ENCODE results near the gene STXBP3. TPM values are rescaled to one million over a fixed set of nuclear protein-coding genes. Genes with fewer than 3 reads are reported as not detected.

Gene STXBP3
- total and polyA plus RNA-seq, 2 donors (not counting 3 experiments of a cell fraction or from before 2014, with no cell fraction given): 9.4 to 44.1 TPM

DNA sequence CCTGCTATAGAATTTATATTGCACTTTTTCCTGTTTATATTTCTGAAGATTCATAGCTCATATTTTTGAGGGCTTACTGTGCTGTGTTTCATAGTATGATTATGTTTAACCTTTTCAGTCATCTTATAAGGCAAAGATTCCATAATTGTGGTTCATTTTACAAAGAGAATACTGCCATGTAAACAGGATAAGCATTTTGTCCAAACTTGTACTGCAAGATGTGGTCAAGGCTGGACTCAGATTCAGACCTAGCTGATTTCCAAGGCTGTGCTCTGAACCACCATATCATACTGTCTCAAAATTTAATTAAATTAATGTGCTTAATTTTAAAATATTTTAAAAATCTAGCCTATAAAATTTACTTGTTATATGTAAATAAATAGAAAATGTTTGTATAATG, 31.4 kb downstream of the STXBP3 start:
- ChIA-PET POLR2A (no interaction called here), CTCF (interaction anchor here (1.8 kb wide), 1 partner anchor 120 kb away, joined by 5 read pairs; no protein-coding TSS in a partner anchor)
- DNase-seq (ENCODE audit: low read depth, low spot score): no peak
- H3K9me3 ChIP-seq (replicated peaks; ENCODE audit: control insufficient read depth, insufficient read depth, low read length): no peaks in the 10 kb centered on the region
- no peak overlapping the region for H3K9ac ChIP-seq (replicated peaks; ENCODE audit: extremely low read depth, insufficient read depth, low read length)
- H3K4me1 ChIP-seq (ENCODE audit: control insufficient read depth, extremely low read depth, insufficient read depth, low read length): peaks cover 6% of the 10 kb centered on the region
- no peak for TF ChIP-seq EZH2 (IDR thresholded peaks at IDR 0.05; ENCODE audit: borderline replicate concordance, low read depth, low read length, severe bottlenecking)
- TF ChIP-seq, protein P1, sequence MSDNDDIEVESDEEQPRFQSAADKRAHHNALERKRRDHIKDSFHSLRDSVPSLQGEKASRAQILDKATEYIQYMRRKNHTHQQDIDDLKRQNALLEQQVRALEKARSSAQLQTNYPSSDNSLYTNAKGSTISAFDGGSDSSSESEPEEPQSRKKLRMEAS (IDR thresholded peaks at IDR 0.05; ENCODE audit: insufficient read depth, insufficient read length): no peak
- TF ChIP-seq POLR2A (IDR thresholded peaks at IDR 0.05; ENCODE audit: low read depth, low read length): no peak
- no peak for TF ChIP-seq JUN (IDR thresholded peaks at IDR 0.05; ENCODE audit: borderline replicate concordance, insufficient read depth, insufficient read length, low read depth)
- no peak for TF ChIP-seq GATA2 (IDR thresholded peaks at IDR 0.05; ENCODE audit: insufficient read depth, insufficient read length, low read depth, low read length)
- TF ChIP-seq, protein P2, sequence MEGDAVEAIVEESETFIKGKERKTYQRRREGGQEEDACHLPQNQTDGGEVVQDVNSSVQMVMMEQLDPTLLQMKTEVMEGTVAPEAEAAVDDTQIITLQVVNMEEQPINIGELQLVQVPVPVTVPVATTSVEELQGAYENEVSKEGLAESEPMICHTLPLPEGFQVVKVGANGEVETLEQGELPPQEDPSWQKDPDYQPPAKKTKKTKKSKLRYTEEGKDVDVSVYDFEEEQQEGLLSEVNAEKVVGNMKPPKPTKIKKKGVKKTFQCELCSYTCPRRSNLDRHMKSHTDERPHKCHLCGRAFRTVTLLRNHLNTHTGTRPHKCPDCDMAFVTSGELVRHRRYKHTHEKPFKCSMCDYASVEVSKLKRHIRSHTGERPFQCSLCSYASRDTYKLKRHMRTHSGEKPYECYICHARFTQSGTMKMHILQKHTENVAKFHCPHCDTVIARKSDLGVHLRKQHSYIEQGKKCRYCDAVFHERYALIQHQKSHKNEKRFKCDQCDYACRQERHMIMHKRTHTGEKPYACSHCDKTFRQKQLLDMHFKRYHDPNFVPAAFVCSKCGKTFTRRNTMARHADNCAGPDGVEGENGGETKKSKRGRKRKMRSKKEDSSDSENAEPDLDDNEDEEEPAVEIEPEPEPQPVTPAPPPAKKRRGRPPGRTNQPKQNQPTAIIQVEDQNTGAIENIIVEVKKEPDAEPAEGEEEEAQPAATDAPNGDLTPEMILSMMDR (IDR thresholded peaks at IDR 0.05; ENCODE audit: extremely low read depth in 1 of 2, insufficient read depth in 1 of 2, low read depth in 1 of 2, low read length in 2 of 2): no peak
- no peak for TF ChIP-seq FOS (IDR thresholded peaks at IDR 0.05; ENCODE audit: borderline replicate concordance, insufficient read depth, low read length)
- TF ChIP-seq POLR2AphosphoS5 (IDR thresholded peaks at IDR 0.05; ENCODE audit: insufficient read depth, low read depth, low read length): no peak
- TF ChIP-seq MYC (IDR thresholded peaks at IDR 0.05; ENCODE audit: low read depth, low read length): no peak
- no peaks in the 10 kb centered on the region for H4K20me1 ChIP-seq (replicated peaks; ENCODE audit: control insufficient read depth, extremely low read depth, insufficient read depth, low read length)
- H3K36me3 ChIP-seq (ENCODE audit: control insufficient read depth in 2 of 2, extremely low read depth in 1 of 2, insufficient read depth in 2 of 2, low read length in 2 of 2): peaks cover 0 to 7% of the 10 kb centered on the region in 2 experiments
- H3K9me1 ChIP-seq (replicated peaks; ENCODE audit: control insufficient read depth, extremely low read depth, insufficient read depth, low read length): no peaks in the 10 kb centered on the region
- no peak overlapping the region for H3K4me2 ChIP-seq (ENCODE audit: insufficient read depth, low read length)
- dilution Hi-C loops (cut with MboI; ENCODE audit: extremely low pct_ligation_motif_present, low sequenced_read_pairs) (no loop called here), intact Hi-C loops (cut with micrococcal nuclease) (no loop called here)
- H3K27me3 ChIP-seq (ENCODE audit: control insufficient read depth in 2 of 2, insufficient read depth in 2 of 2, low read length in 2 of 2): no peaks in the 10 kb centered on the region
- no peak overlapping the region for H3K4me3 ChIP-seq (replicated peaks in 1 of 3; ENCODE audit: insufficient read depth in 1 of 3, low read depth in 1 of 3, low read length in 3 of 3)
- H3K27ac ChIP-seq (ENCODE audit: insufficient read depth, low read depth, low read length): no peak overlapping the region
- H3K79me2 ChIP-seq (ENCODE audit: control insufficient read depth, insufficient read depth, low read length): no peaks in the 10 kb centered on the region
- H2AFZ ChIP-seq (ENCODE audit: low read depth, low read length): no peak overlapping the region
- BruUV-seq (replicated peaks): no TSS peak
- no peak for FAIRE-seq
